ENCODE measurements around the gene ARAP2.

The ARAP2 gene

DNA sequence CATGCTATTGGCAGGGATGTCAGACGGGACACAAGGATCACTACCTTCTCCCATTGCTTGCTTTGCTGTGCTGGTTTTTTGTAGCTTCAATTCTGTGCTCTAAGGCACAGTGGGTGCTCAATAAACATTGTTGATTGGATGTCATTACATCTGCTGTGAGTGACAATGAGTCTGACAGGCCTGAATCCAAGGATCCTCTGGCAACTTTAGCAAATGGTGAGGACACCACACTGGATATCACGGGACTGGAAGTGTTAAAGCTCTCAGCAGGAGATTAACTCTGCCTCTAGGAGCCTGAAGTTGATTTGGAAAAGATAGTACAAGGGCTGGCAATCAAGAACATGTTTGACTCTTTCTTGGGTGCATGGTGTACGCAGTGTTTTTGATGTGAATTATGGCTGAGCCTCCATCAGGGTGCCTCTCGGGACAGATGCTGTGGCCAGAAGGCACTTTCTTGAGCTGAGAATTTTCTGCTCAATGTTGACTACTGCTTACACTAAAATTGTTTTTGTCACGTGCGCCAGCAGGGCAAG lies 217.9 kb downstream of the ARAP2 start:
- POLR2A ChIA-PET = no interaction called here
- Histone ChIP-seq H3K4me3 (ENCODE audit: low read depth, low read length) (no peak overlapping the region), H3K9me3 (ENCODE audit: control insufficient read depth, insufficient read depth, low read depth, low read length) (no peaks in the 10 kb centered on the region), H3K27ac (ENCODE audit: extremely low read depth, low read depth, low read length) (no peak overlapping the region), H3K36me3 (ENCODE audit: control insufficient read depth in 2 of 2, insufficient read depth in 1 of 2, low read length in 2 of 2) (no peaks in the 10 kb centered on the region), H3K4me1 (ENCODE audit: control insufficient read depth, insufficient read depth, low read length) (no peaks in the 10 kb centered on the region)
- TF ChIP-seq ZNF121 (tag by site-specific recombination; IDR thresholded peaks at IDR 0.05) = no peak
- TF ChIP-seq ZNF621 (tag by site-specific recombination; IDR thresholded peaks at IDR 0.05) = no peak
- TF ChIP-seq ZNF19 (tag by site-specific recombination; IDR thresholded peaks at IDR 0.05; ENCODE audit: low read depth) = no peak
- TF ChIP-seq ZNF48 (tag by site-specific recombination; IDR thresholded peaks at IDR 0.05) = no peak
- no peak for TF ChIP-seq ZNF596 (tag by site-specific recombination; IDR thresholded peaks at IDR 0.05)
- TF ChIP-seq REST (tag by site-specific recombination; IDR thresholded peaks at IDR 0.05) = no peak
- TF ChIP-seq ZNF341 (tag by site-specific recombination; IDR thresholded peaks at IDR 0.05; ENCODE audit: low read depth) = no peak
- no peak for TF ChIP-seq ZIC2 (tag by site-specific recombination; IDR thresholded peaks at IDR 0.05)
- TF ChIP-seq GLIS1 (tag by site-specific recombination; IDR thresholded peaks at IDR 0.05) = no peak
- TF ChIP-seq KLF8 (tag by site-specific recombination; IDR thresholded peaks at IDR 0.05) = no peak
- TF ChIP-seq REPIN1 (tag by site-specific recombination; IDR thresholded peaks at IDR 0.05; ENCODE audit: low read depth) = no peak
- TF ChIP-seq ZEB2 (tag by site-specific recombination; IDR thresholded peaks at IDR 0.05) = no peak
- no peak for TF ChIP-seq ZNF404 (tag by site-specific recombination; IDR thresholded peaks at IDR 0.05)
- no peak for TF ChIP-seq ZNF510 (tag by site-specific recombination; IDR thresholded peaks at IDR 0.05; ENCODE audit: insufficient replicate concordance)
- CTCF ChIA-PET = no interaction called here

DNA sequence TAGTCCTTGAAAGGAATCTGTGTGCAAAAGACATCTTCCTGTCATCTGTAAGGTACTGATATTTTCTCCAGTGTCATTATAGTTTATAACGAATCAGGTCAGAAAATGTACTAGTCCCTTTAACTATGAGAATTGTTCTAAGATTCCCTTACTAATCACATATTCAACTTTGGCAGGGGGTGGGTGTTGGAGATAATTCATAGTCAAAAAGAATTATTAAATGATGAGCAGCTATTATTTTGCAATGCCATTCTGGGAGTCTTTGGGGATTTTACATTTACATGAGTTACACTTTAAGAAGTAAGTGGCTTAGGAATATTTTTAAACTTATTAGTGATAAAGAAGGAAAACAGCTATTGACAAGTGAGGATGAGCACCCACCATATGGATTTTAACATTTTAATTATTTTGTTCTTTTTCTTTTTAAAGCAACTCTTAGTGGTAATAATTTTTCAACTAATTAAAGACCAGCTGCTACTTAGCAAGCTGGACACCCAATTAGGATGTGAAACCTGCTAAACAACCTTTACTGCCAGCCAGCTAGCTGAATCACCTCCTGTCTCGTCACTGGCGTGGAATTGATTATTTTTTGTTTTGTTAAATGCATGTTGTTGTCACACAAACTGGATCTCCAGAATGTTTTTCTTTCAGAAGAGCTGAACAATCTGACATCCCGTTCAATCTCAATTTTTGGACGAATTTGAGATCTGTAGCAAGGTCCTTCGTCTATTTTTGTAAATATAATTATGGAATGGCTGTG lies 219.2 kb downstream of the ARAP2 start:
- Histone ChIP-seq H3K9me3 (ENCODE audit: control insufficient read depth, insufficient read depth, low read depth, low read length) (no peaks in the 10 kb centered on the region), H3K36me3 (ENCODE audit: control insufficient read depth in 2 of 2, insufficient read depth in 1 of 2, low read length in 2 of 2) (no peaks in the 10 kb centered on the region), H3K27ac (ENCODE audit: extremely low read depth, low read depth, low read length) (no peak overlapping the region), H3K4me1 (ENCODE audit: control insufficient read depth, insufficient read depth, low read length) (no peaks in the 10 kb centered on the region), H3K4me3 (ENCODE audit: low read depth, low read length) (no peak overlapping the region)
- CTCF ChIA-PET = no interaction called here
- TF ChIP-seq ZNF174 (tag by site-specific recombination; IDR thresholded peaks at IDR 0.05) (no peak), ZNF354C (tag by site-specific recombination; IDR thresholded peaks at IDR 0.05; ENCODE audit: borderline replicate concordance, low read depth) (no peak), ZNF114 (tag by site-specific recombination; IDR thresholded peaks at IDR 0.05) (no peak), ZNF560 (tag by site-specific recombination; IDR thresholded peaks at IDR 0.05; ENCODE audit: borderline replicate concordance) (no peak), ZNF501 (tag by site-specific recombination; IDR thresholded peaks at IDR 0.05) (no peak), ZNF776 (tag by site-specific recombination; IDR thresholded peaks at IDR 0.05; ENCODE audit: borderline replicate concordance) (no peak), ZNF2 (tag by site-specific recombination; IDR thresholded peaks at IDR 0.05) (no peak), ZSCAN16 (tag by site-specific recombination; IDR thresholded peaks at IDR 0.05) (no peak), ZBTB17 (tag by site-specific recombination; IDR thresholded peaks at IDR 0.05) (no peak), ZNF302 (tag by site-specific recombination; IDR thresholded peaks at IDR 0.05; ENCODE audit: low read depth) (no peak)
- POLR2A ChIA-PET = no interaction called here

All from HEK293 (cell line).